LHCN-M2 (cell line): ENCODE results near the gene DCC. TPM values are rescaled to one million over a fixed set of nuclear protein-coding genes. Genes with fewer than 3 reads are reported as not detected.
"Not testable (repeated sequence)": the region's sequence is repeated elsewhere in the genome, so short reads cannot be mapped to it uniquely, and the experiment has no call there.

Experiments used
- DNase-seq: peaks from one replicate; pipeline ENCODE4 v3.0.0-alpha.2; 2012; ENCODE audit warnings: low read depth
- total RNA-seq: library from RNA; depleted of rRNA; stranded (reverse); fragments of >200 nt; gene quantifications from 2 replicates; pipeline ENCODE4 v1.2.3, GENCODE V29; 2014

The DCC gene
- total RNA-seq, 1 experiment from 2014 or later, result not detected

- no peak for DNase-seq
These were observed 1156.0 kb downstream of the DCC start for GRCh38 chr18:53496028-53496427.

- no peak for DNase-seq
These were observed 1164.0 kb downstream of the DCC start for GRCh38 chr18:53503914-53504441.

DNA sequence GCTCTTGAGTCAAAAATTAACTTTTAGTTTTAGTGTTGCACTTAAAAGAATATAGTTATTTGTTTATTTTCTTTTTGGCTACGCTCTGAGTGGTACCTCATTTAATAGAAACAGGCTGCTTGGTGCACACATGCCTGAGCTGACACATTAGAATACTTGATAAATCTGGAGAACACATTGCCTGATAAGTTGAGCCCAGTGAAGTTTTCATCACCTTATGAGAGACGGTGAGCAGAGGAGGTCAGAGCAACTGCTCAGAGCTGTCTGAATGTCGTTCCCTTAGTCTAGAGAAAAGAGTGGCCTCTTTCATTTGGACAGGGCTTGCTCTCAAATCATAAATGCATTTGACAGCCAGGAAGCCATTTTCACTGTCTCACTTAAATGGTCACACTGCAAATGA lies 1168.5 kb downstream of the DCC start:
- no peak for DNase-seq

DNA sequence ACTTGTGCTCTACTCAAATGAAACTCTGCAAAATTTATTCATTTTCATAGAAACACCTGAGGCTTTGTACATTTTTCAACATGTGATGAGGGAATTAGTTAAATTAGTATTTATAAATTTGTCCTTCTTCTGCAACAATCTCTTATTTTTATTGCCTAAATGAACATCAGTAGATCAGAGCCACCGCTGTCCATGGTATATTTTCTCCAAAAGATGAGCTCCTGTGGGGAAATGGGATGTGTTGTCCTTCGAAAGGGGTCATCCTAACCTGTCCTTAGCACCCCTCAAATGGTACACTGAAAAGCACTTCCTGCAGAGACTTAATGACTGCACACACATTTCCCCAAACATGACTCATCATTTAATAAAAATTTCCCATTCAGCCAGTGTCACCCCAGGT lies 1169.9 kb downstream of the DCC start:
- DNase-seq, result no peak

GRCh38 chr18:53511725-53512124 lies 1171.7 kb downstream of the DCC start:
- DNase-seq, result not testable (repeated sequence)

DNA sequence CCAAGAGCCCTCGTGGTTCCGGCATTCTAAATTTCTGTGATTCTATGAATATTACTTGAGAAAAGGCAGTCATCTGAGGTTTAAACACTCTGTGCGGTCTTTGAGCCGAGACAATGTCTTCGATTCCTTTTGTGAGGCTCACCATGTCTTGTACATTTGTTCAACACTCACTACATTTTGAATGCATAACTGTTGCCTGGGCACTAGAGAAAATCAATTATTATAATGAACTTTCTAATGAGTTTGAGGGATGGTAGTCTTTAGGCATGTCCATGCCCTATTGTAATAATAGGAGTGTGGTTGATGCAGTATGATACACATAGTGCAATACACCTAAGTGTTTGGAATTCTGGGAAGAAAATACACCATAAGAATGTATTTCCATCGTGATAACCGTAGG lies 1181.1 kb downstream of the DCC start:
- no peak for DNase-seq

DNA sequence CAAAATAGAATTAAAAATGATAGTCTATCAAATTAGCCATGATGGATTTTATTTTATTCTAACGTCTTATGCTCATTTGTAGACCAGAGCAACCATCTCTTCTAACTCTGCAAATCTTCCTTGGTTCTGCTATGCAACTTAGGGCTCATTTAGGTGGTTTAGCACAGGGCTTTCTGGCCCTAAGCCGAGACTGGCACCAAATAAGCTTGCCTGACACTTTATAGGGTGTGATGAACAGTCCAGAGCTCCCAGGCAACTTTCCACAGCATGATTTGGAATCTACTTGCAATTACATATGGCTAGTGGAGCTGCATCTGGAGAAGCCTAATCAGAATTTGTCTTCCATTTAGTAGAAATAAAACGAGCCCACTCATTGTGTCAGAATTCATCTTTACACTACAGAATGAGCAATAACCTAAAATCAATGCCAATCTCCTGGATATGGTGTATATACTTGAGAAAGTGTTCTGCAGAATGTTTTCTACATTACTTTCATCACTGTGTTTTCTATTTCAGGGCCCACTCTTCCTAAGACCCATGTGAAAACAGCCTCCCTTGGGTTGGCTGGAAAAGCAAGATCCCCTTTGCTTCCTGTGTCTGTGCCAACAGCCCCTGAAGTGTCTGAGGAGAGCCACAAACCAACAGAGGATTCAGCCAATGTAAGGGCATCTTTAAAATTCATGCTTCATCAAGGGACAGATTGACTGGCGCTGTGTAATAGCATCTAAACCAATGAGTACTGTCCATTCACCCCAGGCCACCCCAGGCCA lies 1186.3 kb downstream of the DCC start:
- no peak for DNase-seq

GRCh38 chr18:53527365-53527764 lies 1187.4 kb downstream of the DCC start:
- no peak for DNase-seq

DNA sequence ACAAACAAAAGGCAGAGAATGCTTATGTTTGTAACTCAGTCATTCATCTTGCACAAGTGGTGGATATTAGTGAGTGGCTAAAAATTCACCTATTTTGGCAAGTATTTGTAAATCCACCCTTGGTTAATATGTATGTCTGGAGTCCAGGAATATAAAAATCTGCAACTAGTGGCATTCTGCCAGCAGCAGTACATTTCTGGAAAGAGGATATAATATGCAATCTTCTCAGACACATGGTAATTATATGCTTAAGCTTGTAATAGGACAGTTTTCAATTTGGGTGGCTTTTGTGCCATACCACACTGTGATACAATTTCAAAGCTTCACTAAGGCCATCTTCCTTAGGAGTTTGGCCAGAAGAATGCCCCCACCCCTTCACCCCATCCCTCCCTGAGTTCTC lies 1191.2 kb downstream of the DCC start:
- DNase-seq, result no peak

- DNase-seq, result no peak
These were observed 1191.9 kb downstream of the DCC start for GRCh38 chr18:53531896-53532295.

DNA sequence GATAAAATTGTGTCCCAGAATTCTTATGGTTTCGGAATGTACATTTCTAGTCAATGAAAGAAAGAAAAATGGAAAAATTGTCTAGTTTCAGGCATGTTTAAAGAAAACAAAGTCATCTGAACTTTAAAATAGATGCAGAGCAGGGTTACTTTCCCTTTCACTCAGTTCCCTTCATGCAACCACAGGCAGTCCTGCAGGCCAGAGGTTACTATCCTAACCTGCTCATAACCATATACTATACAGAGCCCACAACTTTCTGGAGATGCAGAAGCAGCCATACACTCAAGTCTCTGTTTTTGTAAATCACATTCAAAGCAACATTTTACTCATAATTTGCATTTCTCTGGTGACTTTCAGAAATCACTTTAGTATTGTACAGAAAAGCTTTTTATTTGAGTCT lies 1194.2 kb downstream of the DCC start:
- DNase-seq, result no peak

DNA sequence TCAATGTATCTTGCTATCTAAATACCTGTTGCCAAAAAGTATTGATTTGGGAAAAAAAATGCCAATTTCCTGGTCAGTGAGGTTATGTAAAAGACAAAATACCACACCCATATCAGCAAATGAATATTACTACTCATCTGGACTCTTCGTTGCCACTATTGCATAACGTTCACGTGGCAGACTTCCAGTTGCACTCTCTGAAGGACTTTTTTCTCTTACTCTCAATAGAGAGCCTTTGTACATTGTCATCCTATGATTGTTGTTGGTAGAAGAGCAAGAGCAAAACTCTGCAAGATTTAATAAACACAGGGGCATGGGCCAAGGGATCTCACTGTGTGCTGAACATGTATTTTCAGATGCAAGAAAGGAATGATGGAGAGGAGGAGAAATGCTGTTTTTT lies 1194.7 kb downstream of the DCC start:
- no peak for DNase-seq

DNA sequence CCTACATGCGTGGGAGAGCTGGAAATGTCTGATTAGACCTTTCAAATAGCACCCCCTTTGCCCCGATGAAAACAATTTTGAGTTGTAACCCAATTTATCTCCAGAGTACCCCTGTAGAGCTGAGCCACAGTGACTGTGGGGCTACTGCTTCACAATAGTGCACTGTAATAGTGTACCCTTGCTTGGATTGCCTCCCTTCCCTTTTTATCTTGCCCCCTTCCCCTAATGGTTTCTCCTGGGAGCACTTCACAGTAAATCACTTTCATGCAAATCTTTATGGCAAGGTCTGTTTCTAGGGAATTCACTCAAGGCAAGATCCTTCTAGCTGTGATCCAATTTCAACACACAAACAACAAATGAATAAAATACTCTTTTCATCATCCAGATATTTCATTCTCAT lies 1196.9 kb downstream of the DCC start:
- DNase-seq, result no peak

GRCh38 chr18:53541924-53542323 lies 1201.9 kb downstream of the DCC start:
- DNase-seq, result no peak

- DNase-seq, result no peak
These were observed 1203.7 kb downstream of the DCC start for GRCh38 chr18:53543711-53544110.

DNA sequence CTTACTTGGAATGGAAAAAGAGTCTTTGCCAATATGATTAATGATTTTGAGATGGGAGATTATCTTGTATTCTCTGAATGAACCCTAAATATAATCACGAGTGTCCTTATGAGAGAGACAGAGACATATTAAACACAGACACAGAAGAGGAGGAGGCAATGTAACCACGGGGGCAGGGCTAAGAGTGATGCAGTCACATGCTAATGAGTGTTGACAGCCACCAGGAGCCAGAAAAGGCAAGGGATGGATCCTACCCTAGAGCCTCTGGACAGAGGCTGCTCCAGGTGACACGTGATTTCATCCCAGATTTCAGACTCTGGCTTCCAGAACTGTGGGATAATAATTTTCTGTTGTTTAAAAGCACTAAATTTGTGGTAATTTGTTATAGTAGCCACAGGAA lies 1204.9 kb downstream of the DCC start:
- no peak for DNase-seq

DNA sequence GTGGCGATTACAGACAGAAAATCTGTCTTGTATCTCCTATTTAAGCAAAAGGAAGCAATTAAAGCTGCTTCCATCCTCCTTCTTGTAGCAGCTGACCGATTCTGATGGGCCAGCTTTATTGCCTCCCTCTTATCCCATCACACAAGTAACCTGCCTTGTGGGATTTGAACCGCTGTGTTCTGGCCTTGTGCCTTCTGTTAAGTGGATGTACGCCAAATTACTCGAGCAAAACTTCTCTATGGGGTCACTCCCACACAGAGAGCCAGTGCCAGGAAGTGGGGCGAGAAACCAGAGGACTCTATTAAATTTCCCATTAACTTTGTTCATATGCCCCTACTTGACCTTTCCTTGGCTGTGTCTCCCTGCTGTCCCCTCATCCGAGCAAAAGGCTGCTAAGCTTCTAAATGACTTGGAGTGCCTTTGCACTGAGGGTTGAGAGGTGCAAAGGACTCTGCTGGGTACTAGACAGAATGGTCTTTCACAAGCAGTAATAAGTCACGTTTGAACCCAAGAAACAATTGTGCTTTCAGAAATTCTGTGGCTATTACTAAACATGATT lies 1212.0 kb downstream of the DCC start:
- DNase-seq, result no peak

- no peak for DNase-seq
These were observed 1213.0 kb downstream of the DCC start for GRCh38 chr18:53553030-53553429.

- no peak for DNase-seq
These were observed 1216.5 kb downstream of the DCC start for GRCh38 chr18:53556450-53556849.

DNA sequence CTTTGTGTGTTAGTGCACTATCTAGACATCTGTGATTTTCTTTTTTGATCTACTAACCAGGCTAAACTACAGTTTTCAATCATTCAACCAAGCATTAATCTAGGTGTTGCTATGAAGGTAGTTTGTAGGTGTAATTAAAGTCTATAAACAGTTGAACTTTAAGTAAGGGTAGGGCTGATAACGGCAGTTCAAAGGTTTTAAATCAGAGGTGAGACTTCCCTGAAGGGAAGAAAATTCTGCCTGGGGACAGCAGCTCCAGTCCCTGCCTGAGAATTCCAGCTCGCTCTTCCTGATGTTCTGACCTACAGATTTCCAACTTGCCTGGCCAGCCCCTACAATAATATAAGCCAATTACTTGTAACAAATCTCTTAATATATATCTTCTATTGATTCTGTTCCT lies 1220.5 kb downstream of the DCC start:
- no peak for DNase-seq

DNA sequence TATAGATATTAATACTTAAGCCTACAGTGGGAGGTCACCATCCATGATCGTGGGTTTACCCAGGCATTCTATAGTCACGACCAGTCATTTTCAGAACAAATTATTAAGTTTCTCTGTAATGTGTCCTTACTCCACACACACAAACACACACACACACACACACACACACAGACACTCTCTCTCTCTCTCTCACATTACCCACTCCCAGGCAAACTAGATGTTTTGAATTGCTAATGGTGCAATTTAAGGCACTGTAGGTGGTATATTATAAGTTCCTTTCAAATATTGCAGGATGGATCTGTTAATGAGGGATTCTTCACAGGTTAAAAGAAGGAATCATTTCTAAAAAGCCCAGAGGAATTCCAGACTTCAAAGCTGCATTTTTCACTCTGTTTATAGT lies 1226.6 kb downstream of the DCC start:
- no peak for DNase-seq

- DNase-seq, result peak; percentile 12
These were observed 1228.1 kb downstream of the DCC start for GRCh38 chr18:53567929-53568574.
